SK-MEL-5 (cell line): ENCODE results near the gene CLEC20A. TPM values are rescaled to one million over a fixed set of nuclear protein-coding genes. Genes with fewer than 3 reads are reported as not detected.

Experiments
- DNase-seq: peaks from one replicate; pipeline ENCODE4 v3.0.0-alpha.2; 2016; ENCODE audit warnings: low read depth, low spot score
- in situ Hi-C: cut with HindIII; loops from 2 replicates; pipeline ENCODE4 v1.10.0; 2016; ENCODE audit warnings: low sequenced_read_pairs, high pct_unique_total_duplicates, low pct_unique_long_range_greater_than_20kb
- polyA plus RNA-seq, 2 experiments: library from polyadenylated mRNA; depleted of rRNA; stranded (reverse); fragments of >200 nt; gene quantifications; 2 replicates each; pipeline ENCODE4 v1.2.3, GENCODE V29; 2015
- total RNA-seq: library from RNA; depleted of rRNA; stranded (reverse); fragments of >200 nt; shearing (Covaris generic); gene quantifications from 2 replicates; pipeline ENCODE4 v1.2.3, GENCODE V29; 2014; rRNA removed

The CLEC20A gene
- total RNA-seq: not detected in 2 replicates
- polyA plus RNA-seq (2015; cell fraction: cytosol; rRNA removed): not detected in 2 replicates
- polyA plus RNA-seq (2015; cell fraction: nucleus; rRNA removed): not detected in 2 replicates

DNA sequence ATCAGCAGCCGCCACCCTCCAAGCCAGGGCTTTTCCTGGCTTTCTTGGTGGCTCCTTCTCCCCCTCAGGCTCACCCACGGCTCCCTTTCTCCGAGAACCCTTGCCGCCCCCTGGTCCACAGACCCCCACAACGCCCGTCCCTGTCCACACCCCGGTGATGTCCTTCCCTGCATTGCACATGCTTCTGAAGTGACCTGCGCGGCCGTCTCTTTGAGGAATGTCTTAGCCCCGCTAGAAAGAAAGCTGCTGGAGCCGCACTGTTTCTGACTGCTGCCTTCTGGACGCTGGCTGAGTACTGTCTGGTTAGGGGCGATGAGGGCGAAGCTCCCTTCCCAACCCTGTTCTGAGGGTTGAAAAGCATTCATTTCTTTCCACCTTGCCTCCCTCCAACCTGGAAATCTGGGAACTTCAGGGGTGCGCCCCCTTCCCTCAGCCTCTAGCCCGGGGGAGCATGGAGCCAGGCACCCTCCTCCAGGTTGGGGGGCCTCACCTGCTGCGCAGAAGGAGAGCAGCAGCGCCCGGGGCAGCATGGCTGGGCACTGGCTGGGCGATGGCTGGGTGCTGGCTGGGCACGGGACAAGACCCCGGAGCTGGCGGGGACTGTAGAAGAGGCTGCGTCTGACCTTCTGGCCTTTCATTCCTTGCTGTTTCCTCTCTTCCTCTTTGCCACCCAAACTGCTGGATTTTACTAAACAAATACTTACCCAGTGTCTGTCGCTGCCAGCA is at the start of gene CLEC20A:
Gene CLEC20A, minus strand, starts transcription at position 555 of the 726 bp plus-strand sequence. Its CDS starts 25 bp downstream, at position 530.
- in situ Hi-C loops: no loop called here
- DNase-seq: no peak

DNA sequence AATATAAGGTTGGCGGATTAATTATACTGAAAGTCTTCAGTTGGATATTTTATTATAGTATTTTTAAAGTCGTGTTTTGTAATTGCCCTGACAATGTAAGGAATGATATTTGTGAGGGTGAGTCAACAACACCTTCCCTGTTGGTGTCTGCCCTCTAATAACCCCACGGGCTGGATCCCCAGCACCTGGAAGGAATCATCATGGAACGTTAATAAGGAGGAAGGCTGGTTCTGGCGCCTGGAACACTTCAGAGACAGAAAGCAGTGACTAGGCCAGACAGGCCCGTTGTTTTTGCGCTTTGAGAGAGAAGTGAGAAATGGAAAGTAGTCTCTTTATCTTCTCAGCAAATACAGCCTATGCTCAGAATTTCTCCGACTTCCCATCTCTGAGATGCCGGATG is 47.8 kb upstream of the CLEC20A start:
- DNase-seq: no peak
- in situ Hi-C loops: no loop called here

DNA sequence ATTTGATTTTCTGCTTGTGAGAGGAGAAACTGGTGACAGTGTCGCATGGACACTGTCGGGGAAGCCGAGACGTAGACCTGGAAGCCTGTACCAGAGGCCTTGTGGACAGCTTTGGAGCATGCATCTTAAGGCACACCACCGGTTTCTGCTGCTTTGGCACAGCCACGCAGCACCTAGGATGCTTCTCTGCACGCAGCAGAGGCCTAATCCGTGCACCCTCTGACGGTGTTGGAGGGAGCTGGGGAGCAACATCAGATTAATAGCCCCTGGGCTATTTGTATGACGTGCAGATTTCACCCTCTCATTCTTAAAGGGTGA is 46.5 kb upstream of the CLEC20A start:
- in situ Hi-C loops: no loop called here

DNA sequence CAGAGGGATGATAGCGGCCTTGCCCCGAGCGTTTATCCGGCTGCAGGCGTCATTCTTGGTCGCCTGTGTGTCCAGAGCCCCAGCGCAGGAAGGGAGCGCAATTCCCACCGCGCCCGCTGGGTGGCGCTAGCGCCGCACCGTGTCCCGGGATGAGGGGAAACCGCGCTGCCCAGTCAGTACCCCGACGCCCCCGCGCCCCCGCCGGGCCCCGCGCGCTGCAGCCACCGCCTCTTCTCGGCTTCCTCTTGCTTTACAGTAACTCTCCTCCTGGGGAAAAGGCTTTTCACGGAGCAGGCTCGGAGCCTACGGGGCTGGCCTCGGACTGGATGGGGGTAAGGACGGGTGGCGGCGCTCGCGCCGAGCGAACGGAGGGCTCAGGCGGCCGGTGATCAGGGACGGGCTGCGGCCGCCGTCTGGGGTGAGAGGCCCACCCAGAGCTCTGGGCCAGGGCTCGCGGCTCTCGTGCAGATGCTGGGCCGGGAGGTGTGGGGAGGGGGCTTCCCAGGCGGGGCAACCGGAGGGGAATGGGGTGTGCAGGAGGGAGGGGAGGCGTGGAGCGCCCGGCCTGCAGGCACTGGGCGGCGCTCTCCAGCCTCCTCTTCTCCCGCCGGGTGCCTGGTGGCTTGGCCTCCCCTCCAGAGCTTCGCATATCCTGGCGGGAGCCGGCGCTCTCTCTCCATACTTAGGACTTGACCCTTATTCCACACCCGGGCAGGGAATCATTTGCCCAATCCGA is 46.0 kb upstream of the CLEC20A start:
- in situ Hi-C loops: no loop called here

More for the DNA sequence above, 46.5 kb upstream of the CLEC20A start:
- no peak for DNase-seq

DNA sequence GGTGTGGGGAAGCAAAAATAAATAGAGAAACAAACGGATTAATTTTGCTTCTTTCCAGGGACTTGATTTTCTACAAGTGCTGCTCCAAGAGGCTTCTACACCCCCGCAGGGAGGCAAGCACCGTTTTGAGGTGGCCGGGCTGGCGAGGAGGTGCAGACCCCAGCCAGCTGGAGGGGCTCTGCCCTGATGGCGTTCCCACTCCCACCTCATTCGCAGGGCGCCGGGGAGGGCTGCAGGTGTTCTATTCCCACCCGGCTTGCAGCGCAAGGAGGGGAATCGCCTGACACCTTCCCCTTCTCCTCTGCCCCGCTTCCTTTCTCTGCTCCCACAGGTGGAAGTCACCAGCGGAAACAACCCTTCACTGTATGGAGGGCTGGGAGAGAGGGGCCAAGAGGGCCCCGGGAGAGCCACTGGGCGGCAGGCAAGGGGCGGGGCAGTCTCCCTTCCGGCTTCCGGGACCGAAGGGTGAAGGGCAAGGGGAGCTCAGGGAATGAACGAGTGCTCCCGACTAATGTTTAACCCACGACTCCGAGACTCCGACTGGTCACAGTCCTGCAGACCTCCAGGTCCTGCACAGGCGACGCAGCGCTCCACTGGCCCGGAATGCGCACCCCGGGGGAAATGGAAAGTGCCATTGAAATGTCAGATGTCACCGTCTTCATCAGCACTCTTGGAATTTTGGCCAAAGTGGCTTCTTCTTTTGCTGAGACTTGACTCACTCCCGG is 45.2 kb upstream of the CLEC20A start:
- in situ Hi-C loops: no loop called here
- DNase-seq: peak; percentile 50

More for the DNA sequence above, 46.0 kb upstream of the CLEC20A start:
- peak; percentile 75 for DNase-seq

DNA sequence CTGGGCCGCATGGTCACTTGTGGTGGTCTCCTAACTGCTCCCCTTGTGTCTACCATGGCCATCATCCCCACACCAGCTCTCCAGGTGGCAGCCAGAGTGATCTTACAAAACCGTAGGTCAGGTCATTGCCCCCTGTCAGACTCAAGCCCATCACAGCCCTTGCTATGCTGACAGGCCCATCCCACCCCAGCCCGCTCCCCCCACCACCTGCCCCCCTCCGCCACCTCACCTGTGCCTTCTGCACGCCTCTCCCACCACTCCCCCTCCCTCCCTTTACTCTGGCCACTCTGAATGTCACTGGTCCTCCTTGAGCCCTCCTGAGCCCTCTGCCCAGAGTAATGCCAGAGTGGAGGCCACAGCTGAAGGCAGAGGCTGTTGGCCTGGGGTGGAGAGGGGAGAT is 44.6 kb upstream of the CLEC20A start:
- in situ Hi-C loops: no loop called here
- DNase-seq: no peak

DNA sequence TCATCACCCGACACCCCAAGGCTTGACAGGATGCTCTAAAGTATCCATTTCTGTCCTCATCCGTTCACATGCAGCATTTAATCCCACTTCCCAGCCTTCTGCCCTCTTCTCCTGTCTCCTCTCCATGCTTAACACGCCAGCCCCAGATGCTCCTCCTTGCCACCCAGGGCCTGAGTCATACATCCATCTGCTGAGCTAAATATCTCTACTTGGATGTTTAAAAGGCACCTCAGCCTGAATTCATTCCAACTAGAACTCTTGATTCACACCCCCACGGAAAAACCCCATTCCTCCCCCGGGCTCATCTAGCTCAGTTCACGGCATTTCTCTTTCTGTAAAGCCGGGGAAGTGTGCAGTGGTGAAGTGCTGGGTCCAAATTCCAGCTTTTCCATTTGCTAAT is 43.9 kb upstream of the CLEC20A start:
- in situ Hi-C loops: no loop called here
- no peak for DNase-seq

DNA sequence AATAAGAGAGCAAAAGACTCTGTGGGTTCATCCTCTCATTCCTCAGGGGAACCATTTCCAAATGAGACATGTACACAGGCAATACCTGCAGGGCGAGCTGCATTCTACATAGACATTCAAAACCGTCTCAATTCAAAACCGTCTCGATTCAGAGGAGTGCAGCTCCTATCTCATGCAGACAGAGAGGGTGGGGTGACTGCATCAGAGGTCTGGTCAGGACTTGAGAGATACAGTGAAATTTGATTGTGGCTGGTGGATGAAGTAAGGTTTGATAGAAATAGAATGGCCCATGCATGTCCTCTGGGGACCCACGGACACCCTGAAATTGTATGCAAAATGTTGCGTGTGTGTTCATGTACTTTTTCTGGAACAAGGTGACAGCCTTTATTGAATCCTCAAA is 43.4 kb upstream of the CLEC20A start:
- in situ Hi-C loops: no loop called here

DNA sequence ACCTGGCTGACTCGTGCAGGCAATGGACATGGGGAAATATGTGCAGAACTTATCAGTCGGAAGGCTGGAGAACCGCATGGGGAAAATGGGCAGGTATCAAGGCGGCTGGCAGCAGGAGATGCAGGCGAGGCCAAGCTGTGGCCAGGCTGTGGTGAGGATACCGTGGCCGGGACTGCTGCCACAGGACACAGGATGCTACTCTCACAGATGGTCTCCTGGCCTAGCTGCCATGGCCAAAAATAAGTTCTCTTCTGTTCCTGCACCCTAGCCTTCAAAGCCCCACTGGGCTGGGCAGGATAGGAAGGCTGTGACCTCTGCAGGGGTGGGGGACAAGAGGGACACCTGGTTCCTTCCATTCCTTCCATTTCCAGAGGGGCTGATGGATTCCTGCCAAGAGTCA is 42.5 kb upstream of the CLEC20A start:
- no peak for DNase-seq
- in situ Hi-C loops: no loop called here

More for the DNA sequence above, 43.4 kb upstream of the CLEC20A start:
- no peak for DNase-seq

DNA sequence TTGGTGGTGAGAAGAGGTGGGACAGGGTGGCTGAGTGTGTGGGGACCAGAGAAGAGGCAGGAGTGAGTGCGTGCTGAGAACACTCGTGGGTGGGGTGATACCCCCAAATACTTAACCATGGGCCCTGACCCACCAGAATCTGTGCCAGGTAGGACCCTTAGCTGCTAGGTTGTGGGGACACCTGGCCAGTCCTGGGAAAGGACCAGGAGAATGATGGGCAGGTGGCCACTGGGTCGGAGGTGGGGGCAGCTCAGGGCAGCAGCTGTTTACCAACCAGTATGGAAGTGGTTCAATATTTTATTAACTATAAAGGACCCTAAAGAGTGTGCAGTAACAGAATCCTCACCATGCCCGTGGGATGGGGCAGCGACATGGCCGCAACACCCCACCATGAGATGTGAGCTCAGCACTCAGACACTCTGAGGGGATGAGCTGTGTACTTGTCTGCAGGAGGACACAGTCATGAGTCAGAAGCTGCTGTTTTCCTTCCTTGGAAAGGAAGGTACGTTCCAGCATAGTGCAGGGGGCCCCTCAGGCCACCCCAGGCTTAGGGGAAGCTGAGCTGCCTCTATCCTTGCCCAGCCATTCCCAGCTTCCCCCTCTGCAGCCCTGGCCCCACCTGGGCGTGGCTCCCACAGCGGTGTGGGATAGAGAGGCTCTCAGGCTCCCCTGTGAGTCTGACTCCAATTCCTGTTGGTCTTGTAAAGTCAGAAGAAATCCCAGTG is 41.6 kb upstream of the CLEC20A start:
- in situ Hi-C loops: no loop called here
- DNase-seq: no peak

DNA sequence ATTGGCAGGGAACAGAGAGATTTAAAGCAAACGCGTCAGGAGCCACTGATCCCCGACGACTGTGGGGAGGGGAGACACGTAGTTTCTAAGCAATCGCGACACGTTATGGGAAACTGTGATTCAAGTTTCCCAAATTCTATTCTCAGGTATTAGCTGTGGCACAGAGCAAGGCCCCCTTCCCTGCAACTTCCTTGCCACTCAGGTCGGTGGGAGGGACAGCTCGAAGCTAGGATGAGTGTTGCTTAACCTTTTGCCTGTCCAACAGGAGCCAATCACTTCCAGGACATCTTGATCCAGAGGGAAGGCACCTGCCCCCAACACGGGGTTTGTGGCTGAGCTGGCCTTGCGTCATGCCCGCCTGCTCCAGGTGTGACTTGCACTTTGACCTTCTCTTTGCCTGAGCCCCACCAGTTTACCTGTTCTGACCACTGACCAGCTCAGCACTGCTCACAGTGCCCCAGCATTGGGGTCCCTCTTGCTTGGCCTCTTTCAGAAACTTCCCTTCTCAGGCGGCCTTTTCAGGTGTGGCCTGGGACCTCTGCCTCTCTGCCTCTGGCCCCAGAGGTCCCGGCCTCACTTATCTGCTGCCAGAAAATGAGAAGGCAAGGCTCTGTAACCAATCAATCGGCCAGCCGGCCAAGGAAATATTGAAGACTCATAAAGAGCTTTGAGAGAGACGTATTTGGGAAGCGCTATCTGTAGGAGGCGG is 40.8 kb upstream of the CLEC20A start:
- DNase-seq: no peak
- in situ Hi-C loops: no loop called here

DNA sequence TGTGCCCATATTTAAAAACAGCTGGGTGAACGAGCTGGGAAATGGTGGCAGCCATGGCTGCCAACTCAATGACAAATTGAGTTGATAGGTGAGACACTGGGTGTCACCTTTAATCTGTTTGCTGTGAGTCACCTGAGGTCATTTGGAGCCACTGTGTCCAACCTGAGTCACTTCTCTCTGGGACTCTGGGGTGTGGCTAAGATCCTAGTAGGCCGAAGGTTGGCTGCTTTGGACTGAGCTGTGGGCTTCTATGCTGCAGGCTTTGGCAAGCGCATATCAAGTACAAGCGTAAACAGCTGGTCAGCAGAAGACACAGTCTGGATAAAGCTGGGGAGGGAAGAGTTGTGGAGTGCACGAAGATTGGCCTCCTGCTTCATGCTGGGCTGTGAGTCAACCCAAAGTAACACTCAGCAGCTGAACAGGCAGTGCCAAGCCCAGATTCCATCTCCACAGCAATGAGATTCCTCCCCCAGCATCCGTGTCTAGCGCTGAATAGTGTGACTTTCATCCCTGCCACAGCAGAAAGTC is 40.1 kb upstream of the CLEC20A start:
- in situ Hi-C loops: no loop called here

DNA sequence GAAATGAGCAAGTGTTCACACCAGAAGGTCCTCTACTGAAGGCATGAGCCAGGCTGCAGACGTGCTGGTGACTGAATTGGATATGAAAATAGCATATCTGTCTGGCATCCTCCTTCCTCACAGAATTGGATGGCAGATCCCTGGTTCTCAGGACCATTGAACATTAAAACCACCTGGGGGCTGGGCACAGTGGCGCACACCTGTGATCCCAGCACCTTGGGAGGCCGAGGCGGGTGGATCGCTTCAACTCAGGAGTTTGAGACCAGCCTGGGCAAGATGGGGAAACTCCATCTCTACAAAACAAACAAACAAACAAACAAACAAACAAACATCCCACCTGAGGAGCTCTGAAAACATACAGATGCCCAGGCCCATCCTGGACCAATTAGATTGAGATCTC is 39.6 kb upstream of the CLEC20A start:
- no peak for DNase-seq
- in situ Hi-C loops: no loop called here

More for the DNA sequence above, 40.1 kb upstream of the CLEC20A start:
- DNase-seq: no peak

DNA sequence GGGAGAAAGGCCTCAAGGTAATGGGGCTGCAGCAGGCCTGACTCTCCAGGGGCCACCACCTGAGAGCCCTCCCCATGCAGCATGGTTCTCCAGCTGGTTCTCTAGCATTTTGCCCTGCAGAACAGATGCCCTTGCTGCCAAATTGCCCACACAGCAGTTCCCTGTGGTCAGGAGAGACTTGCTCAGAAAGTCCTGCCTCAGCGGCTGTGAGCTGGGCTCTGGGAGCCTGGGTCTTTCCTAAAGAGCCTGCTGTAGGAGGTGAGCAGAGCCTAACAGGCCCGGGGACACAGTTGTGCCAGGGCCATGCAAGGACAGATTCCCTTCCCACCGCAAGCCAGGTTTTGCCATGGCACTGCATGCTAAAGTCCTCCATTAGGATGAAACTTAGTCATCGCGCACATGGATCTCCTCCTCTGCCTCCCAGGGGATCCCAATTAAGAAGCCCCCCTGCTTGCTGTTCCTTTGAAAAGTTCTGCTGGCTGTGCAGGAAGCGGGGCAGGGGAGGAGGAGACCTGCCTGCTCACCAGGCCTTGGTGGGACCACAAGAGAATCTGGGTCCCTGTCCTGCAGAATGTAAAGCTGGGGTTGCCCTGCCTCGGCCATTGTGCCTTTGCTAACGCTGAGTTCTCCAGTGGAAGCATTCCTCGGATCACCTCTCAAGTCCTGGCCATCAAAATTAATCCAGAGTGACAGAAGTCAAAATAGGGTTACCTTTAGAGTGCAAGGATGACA is 37.5 kb upstream of the CLEC20A start:
- no peak for DNase-seq
- in situ Hi-C loops: no loop called here

DNA sequence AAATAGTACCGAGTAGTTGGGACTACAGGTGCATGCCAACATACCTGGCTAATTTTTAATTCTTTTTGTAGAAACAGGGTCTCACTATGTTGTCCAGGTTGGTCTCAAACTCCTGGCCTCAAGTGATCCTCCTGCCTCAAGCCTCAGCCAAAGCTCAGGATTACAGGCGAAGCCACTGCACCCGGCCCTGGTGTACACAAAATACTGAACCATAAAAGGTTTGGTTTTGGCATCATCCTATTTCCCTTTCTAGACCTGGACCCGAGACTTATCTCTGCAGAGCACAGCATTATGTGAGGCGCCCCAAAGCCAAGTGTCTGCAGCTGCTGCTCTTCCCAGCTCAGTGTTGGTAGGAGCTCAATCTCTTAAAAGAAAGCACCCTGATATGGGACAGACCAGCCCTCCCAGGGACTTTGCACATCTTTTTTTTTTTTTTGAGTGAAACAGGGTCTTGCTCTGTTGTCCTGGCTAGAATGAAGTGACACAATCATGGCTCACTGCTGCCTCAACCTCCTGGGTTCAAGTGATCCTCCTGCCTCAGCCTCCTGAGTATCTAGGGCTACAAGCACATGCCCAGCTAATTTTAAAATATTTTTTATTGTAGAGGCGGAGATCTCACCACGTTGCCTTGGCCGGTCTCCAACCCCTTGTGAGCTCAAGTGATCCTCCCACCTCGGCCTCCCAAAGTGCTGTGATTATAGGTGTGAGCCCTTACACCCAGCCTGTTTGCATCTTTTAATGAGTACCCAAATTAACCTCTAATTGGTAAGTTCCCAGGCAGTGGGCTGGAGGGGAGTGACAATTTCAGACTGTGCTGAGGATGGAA is 36.6 kb upstream of the CLEC20A start:
- in situ Hi-C loops: no loop called here
- DNase-seq: no peak

DNA sequence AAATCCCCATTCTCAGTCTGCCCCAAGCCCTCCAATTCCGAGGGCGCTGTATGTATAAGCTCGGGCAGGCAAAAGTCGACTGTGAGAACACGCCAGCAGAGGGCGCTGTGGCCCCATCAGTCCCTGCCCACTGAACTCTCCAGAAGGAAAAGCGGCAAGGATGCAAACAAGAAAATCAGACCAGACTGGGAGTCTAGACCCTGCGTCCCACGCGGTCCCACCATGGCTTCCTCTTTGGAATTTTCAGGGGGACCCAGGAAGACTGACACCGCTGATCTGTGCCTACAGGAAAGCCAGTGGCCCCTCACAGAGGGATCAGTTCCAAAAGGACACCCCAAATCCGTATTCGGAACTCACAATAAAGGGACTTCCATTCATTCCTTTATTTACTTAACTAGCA is 35.6 kb upstream of the CLEC20A start:
- peak; percentile 82 for DNase-seq
- in situ Hi-C loops: no loop called here
